SU-DHL-6 (cell line): Measurements from ENCODE around the gene CDH22.

Experiments used
- H2AFZ ChIP-seq: fragments of 200-600 bp; sonication (generic); 2 replicates; pipeline ENCODE4 v1.6.1; 2014; ENCODE audit warnings: low read depth, mild to moderate bottlenecking, moderate library complexity, mixed read lengths, antibody characterized with exemption, low read length; ENCODE audit not compliant: severe bottlenecking
- H3F3A ChIP-seq: fragments of 200-600 bp; shearing (Covaris generic); 2 replicates; pipeline ENCODE4 v1.6.0; 2016; ENCODE audit warnings: antibody characterized with exemption, mild to moderate bottlenecking; ENCODE audit not compliant: insufficient read depth
- H3K27ac ChIP-seq: fragments of 200-600 bp; sonication (generic); 2 replicates; pipeline ENCODE4 v1.5.1; 2016; ENCODE audit warnings: low read depth, mild to moderate bottlenecking, low read length, moderate library complexity, mixed read lengths
- H3K27me3 ChIP-seq: fragments of 200-600 bp; sonication (generic), shearing (Covaris generic); 2 replicates; pipeline ENCODE4 v1.6.0; 2014; ENCODE audit warnings: mild to moderate bottlenecking, low read length
- H3K36me3 ChIP-seq: fragments of 200-600 bp; sonication (generic); 2 replicates; pipeline ENCODE4 v1.6.1; 2014; ENCODE audit warnings: mild to moderate bottlenecking, low read length, mixed read lengths
- H3K4me2 ChIP-seq: fragments of 300-600, 200-600 bp; shearing (Covaris generic), sonication (generic); 2 replicates; pipeline ENCODE4 v1.6.0; 2014; ENCODE audit warnings: low read length, low read depth, mild to moderate bottlenecking; ENCODE audit not compliant: poor library complexity, severe bottlenecking
- H3K4me3 ChIP-seq: fragments of 200-600 bp; sonication (generic); 2 replicates; pipeline ENCODE4 v1.5.1; 2014; ENCODE audit warnings: antibody characterized with exemption, low read length, mild to moderate bottlenecking, mixed read lengths; ENCODE audit not compliant: insufficient read depth, poor library complexity, severe bottlenecking
- H3K79me2 ChIP-seq: fragments of 200-600 bp; sonication (generic); 2 replicates; pipeline ENCODE4 v1.6.1; 2014; ENCODE audit warnings: mild to moderate bottlenecking, low read length, moderate library complexity; ENCODE audit not compliant: insufficient read depth
- H3K9ac ChIP-seq: fragments of 200-600 bp; sonication (generic); 2 replicates; pipeline ENCODE4 v1.7.0; 2014; ENCODE audit warnings: mild to moderate bottlenecking, low read length
- H3K9me2 ChIP-seq: fragments of 200-600 bp; sonication (generic); replicated peaks from 2 replicates; pipeline ENCODE4 v1.6.1; 2014; ENCODE audit warnings: low read length; ENCODE audit not compliant: insufficient read depth
- H3K9me3 ChIP-seq: fragments of 200-600 bp; sonication (generic); 2 replicates; pipeline ENCODE4 v1.6.1; 2014; ENCODE audit warnings: low read length, mixed read lengths; ENCODE audit not compliant: insufficient read depth
- H4K20me1 ChIP-seq: fragments of 200-600 bp; sonication (generic); 2 replicates; pipeline ENCODE4 v1.6.1; 2014; ENCODE audit warnings: low read depth, mild to moderate bottlenecking, antibody characterized with exemption, low read length, moderate library complexity, mixed read lengths
- EZH2phosphoT487 ChIP-seq: fragments of 200-600 bp; sonication (generic), shearing (Covaris generic); conservative IDR thresholded peaks from 2 replicates; pipeline ENCODE4 v1.6.1; 2018; ENCODE audit warnings: mild to moderate bottlenecking, antibody characterized with exemption, low read length, moderate library complexity, mixed read lengths
- TF ChIP-seq, protein P1 (sequence below): fragments of 200-600 bp; sonication (generic); IDR thresholded peaks from one replicate; pipeline ENCODE4 v1.5.1; 2017; ENCODE audit warnings: antibody characterized with exemption, mild to moderate bottlenecking, low read length, moderate library complexity; ENCODE audit not compliant: insufficient read depth, poor library complexity, severe bottlenecking

CDH22 gene

DNA sequence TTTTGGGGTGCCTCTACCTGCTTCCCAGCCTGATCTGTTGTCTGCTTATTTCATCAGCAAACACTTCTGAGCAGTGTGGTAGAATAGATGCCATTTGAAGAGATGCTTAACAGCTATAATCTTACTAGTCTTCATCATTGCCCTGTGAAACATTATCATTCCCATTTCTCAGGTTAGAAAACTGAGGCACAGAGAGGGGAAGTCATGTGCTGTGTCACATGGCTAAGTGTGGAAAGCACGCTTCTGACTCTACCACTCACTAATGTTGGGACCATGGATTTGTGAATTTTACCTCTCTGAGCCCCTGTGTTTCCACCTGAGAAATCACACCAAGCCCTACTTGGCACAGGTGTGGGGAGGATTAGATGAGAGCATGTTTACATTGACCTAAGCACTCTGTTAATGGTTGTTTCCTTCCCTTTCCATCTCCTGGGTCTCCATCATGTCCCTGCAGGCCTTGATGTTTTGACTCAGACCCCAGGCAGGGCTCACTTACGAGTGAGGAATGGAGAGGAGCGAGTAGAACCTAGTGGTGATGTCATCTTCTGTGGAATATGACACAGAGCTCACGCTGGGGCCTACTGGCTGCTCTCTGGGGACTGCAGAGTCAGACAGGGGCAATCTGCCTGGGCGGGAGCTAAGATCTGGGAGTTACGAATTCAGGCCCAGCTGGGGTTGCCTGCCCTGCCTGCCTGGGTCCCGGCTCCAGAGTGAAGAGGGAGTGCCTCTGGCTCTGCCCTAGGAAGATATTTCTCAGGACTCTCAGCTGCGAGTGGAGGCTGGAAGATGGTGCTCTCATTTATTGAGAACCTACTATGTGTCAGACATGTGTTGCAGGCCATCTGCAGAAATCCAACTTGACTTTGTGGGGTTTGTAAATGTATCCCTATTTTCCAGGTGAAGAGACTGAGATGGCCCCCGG is 64.3 kb downstream of the CDH22 start:
- Histone ChIP-seq H3K4me3 (no peak overlapping the region), H3K27ac (no peak overlapping the region), H2AFZ (no peak overlapping the region), H3K27me3 (no peaks in the 10 kb centered on the region), H3K79me2 (no peaks in the 10 kb centered on the region), H3K9me3 (no peaks in the 10 kb centered on the region), H3K36me3 (no peaks in the 10 kb centered on the region), H3K9me2 (no peaks in the 10 kb centered on the region), H3K4me2 (no peak overlapping the region), H3F3A (no peaks in the 10 kb centered on the region), H4K20me1 (no peaks in the 10 kb centered on the region), H3K9ac (no peak overlapping the region)
- TF ChIP-seq EZH2phosphoT487: no peak
- TF ChIP-seq, protein P1, sequence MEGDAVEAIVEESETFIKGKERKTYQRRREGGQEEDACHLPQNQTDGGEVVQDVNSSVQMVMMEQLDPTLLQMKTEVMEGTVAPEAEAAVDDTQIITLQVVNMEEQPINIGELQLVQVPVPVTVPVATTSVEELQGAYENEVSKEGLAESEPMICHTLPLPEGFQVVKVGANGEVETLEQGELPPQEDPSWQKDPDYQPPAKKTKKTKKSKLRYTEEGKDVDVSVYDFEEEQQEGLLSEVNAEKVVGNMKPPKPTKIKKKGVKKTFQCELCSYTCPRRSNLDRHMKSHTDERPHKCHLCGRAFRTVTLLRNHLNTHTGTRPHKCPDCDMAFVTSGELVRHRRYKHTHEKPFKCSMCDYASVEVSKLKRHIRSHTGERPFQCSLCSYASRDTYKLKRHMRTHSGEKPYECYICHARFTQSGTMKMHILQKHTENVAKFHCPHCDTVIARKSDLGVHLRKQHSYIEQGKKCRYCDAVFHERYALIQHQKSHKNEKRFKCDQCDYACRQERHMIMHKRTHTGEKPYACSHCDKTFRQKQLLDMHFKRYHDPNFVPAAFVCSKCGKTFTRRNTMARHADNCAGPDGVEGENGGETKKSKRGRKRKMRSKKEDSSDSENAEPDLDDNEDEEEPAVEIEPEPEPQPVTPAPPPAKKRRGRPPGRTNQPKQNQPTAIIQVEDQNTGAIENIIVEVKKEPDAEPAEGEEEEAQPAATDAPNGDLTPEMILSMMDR: no peak

DNA sequence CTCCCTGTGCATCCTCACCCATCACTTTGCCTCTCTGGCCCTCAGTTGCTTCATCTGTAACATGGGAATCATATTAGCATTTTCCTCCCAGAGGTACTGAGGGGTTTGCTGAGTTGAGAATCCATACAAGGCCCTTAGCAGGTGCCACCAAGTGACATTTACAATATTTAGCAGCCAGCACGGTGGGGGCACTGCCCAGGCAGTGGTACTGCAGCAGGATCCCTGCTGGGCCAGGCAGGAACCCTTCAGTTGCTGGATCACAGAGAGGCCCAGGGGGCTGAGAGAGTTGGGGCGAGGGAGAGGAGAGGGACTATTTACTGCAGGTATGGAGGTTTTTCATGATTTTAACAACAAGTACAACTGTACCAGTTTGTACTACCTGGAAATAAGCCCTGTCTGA is 65.9 kb downstream of the CDH22 start:
- H3K4me2 ChIP-seq: no peak overlapping the region
- no peaks in the 10 kb centered on the region for H3K79me2 ChIP-seq
- no peak overlapping the region for H3K9ac ChIP-seq
- H2AFZ ChIP-seq: no peak overlapping the region
- no peaks in the 10 kb centered on the region for H3F3A ChIP-seq
- H3K27me3 ChIP-seq: no peaks in the 10 kb centered on the region
- TF ChIP-seq, protein P1: no peak
- no peak for TF ChIP-seq EZH2phosphoT487
- no peaks in the 10 kb centered on the region for H3K36me3 ChIP-seq
- no peaks in the 10 kb centered on the region for H3K9me2 ChIP-seq
- H3K4me3 ChIP-seq: no peak overlapping the region
- H3K9me3 ChIP-seq: no peaks in the 10 kb centered on the region
- H4K20me1 ChIP-seq: no peaks in the 10 kb centered on the region
- no peak overlapping the region for H3K27ac ChIP-seq

DNA sequence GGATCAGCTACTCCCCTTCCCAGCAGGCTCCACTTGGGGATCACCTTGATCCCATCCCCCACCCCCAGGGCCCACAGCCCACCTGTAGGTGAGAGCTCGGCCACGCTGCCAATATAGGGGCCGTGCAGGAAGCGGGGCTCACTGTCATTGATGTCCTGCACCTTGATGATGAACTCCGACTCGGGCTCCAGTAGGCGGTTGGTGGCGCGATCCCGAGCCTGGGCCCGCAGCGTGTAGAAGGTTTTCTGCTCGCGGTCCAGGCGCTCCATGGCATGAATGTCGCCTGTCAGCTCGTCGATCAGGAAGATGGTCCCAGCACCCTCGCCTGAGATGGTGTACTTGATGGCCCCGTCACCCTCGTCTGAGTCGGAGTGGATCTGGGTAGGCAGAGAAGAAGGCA is 67.4 kb downstream of the CDH22 start:
- H3K27ac ChIP-seq: no peak overlapping the region
- TF ChIP-seq EZH2phosphoT487: no peak
- TF ChIP-seq, protein P1: no peak
- no peaks in the 10 kb centered on the region for H3F3A ChIP-seq
- H3K4me3 ChIP-seq: no peak overlapping the region
- H2AFZ ChIP-seq: no peak overlapping the region
- H3K4me2 ChIP-seq: no peak overlapping the region
- H4K20me1 ChIP-seq: no peaks in the 10 kb centered on the region
- H3K79me2 ChIP-seq: no peaks in the 10 kb centered on the region
- H3K9me3 ChIP-seq: no peaks in the 10 kb centered on the region
- no peak overlapping the region for H3K9ac ChIP-seq
- no peaks in the 10 kb centered on the region for H3K27me3 ChIP-seq
- no peaks in the 10 kb centered on the region for H3K36me3 ChIP-seq
- no peaks in the 10 kb centered on the region for H3K9me2 ChIP-seq
